GM19238 (cell line): ENCODE measurements around the gene ADAMTS10.
"Not testable (repeated sequence)": the region's sequence is repeated elsewhere in the genome, so short reads cannot be mapped to it uniquely, and the experiment has no call there.

ENCODE experiments used
- DNase-seq: peaks from one replicate; pipeline ENCODE4 v3.0.0; 2011; ENCODE audit warnings: low spot score; ENCODE audit not compliant: insufficient read length

The ADAMTS10 gene

GRCh38 chr19:8629184-8629583 is 18.7 kb upstream of the ADAMTS10 start:
- DNase-seq, result no peak

DNA sequence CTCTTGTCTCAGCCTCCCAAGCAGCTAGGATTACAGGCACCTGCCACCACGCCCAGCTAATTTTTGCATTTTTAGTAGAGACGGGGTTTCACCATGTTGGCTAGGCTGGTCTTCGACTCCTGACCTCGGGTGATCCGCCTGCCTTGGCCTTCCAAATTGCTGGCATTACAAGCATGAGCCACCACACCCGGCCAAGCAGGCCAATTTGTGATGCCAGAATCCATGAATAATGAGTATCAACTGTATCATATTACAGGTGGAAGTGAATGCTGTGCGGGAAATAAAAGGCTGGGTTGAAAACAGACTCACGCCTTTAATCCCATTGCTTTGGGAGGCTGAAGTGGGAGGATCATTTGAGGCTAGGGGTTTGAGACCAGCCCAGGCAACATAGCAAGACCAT is 16.3 kb upstream of the ADAMTS10 start:
- DNase-seq, result no peak

- DNase-seq, result not testable (repeated sequence)
Observed at GRCh38 chr19:8622886-8623285, 12.4 kb upstream of the ADAMTS10 start.

- DNase-seq, result no peak
Observed at GRCh38 chr19:8618751-8619150, 8.2 kb upstream of the ADAMTS10 start.

- DNase-seq, result no peak
Observed at GRCh38 chr19:8617984-8618383, 7.5 kb upstream of the ADAMTS10 start.

GRCh38 chr19:8617325-8617724 is 6.8 kb upstream of the ADAMTS10 start:
- not testable (repeated sequence) for DNase-seq

DNA sequence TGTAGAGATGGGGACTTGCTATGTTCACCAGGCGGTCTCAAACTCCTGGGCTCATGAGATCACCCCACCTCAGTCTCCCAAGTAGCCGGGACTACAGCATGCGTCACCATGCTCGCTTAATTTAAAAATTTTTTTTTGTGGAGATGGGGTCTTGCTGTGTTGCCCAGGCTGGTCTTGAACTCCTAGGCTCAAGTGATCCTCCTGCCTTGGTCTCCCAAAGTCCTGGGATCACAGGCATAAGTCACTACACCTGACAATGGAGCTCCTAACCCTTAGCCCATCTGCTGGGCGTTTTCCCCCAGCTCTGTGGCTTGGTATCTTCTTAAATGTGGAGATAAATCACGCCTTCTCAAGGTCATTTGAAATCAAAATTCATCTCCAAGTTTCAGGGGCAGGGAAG is 6.3 kb upstream of the ADAMTS10 start:
- DNase-seq, result no peak

- DNase-seq, result no peak
Observed at GRCh38 chr19:8615813-8616596, 5.5 kb upstream of the ADAMTS10 start.

DNA sequence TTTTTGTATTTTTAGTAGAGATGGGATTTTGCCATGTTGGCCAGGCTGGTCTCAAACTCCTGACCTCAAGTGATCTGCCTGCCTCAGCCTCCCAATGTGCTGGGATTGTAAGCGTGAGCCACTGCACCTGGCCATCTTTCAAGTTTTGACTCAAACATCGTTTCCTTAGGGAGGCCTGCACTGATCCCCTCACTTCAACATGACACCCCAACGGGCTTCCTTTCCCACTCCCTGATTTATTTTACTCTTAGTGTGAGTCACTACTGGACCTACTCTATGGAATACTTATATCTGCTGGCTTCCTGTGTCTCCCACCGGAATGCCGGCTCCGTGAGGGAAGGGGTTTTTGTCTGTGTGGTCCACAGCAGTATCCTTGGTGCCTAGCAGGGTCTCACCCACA is 4.5 kb upstream of the ADAMTS10 start:
- DNase-seq, result no peak

GRCh38 chr19:8614455-8614854 is 3.9 kb upstream of the ADAMTS10 start:
- no peak for DNase-seq

DNA sequence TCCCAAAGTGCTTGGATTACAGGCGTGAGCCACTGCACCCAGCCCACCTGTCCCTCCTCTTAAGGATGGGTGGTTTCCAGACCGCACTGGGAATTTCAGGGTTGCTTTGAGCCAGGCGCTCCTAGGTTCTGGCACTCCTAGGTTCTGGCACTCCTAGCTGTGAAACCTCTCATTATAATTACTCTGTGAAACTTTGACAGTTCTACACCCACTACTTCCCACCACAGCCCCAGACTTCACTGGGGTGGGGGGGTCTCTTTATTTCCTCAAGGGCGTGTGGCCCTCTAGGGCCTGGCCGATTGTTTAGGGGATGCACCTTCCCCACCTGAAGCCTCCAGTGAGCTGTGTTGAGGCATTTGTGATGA is 2.3 kb upstream of the ADAMTS10 start:
- no peak for DNase-seq

DNA sequence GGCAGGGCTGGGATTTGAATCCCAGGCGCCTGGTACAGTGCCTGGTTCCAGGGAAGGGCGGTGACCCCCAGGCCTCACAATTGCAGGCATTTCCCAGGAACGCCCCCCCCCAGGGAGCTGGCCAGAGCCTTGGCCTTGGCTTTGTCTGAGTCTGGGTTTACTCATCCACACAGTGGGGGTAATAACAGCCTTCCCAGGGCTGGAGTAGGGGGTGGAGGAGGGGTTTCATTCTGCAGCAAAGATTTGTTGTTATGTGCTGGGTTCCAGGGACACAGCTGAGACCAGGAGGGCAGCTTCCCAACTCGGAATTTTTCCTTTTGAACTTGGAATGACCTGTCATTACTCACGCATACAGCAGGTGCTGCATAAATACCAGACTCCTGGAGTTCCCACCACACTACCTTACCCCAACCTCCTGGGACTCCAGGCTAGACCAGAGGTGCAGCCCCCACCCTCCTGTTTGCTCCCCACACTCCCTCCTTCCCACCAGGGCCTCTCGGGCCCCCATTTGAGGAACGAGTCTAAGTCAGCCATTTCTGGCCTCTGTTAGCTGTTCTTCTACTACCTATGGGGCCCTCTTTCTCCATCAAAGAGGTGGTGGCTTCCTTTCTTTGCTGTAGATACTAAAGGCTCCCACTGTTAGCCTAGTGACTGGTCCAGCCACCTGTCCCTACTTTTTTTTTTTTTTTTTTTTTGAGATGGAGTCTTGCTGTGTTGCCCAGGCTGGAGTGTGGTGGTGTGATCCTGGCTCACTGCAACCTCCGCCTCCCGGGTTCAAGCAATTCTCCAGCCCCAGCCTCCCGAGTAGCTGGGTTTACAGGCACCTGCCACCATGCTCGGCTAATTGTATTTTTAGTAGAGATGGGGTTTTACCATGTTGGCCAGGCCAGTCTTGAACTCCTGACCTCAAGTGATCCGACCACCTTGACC is 1.6 kb upstream of the ADAMTS10 start:
- no peak for DNase-seq

- no peak for DNase-seq
Observed at GRCh38 chr19:8611391-8611876, 919 bp upstream of the ADAMTS10 start.

DNA sequence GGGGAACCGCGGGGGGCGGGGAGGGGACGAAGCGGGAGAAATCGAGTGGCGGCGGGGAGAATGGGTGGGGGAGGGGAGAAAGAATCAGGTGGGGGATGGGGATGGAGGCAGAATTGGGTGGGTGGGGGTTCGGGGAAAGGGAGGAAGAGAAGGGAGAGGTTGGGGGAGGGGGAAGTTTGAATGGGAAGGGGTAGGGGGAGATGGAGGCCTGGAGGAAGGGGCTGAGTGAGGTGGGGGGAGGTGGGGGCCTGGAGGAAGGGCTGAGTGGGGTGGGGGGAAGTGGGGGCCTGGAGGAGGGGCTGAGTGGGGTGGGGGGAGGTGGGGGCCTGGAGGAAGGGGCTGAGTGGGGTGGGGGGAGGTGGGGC is 403 bp upstream of the ADAMTS10 start:
- DNase-seq, result no peak

DNA sequence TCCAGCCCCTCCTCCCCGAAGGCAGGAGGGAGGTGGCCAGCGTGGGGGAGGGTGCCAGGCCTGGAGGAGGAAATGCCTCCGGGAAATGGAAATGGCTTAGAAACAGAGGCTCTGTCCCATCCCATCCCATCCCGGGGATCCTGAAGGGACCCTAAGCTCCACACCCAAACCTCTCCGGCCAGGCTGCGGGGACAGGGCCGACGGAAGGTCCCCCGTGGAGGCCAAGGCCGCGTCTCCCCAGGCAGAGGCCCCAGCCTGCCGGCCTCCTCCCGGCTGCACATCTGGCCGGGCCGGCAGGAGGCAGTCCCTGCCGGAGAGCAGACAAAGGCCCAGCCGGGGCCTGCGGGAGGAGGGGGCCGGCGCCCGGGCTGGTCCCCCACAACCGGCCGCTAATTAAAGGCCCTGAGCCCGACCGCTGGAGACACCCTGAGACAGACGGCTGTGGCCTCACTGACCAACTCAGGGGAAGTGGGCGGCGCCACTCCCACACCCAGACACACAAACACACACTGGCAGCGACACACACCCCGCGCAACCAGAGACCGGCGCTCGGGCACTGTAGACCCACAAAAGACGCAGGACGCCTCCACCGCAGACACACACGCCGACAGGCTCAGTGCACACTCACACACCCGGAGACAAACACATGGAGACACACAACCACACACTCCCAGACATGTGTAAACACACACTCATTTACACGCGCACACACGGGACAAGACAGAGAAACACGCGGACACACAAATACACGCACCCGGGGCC is 1.1 kb downstream of the ADAMTS10 start:
- DNase-seq, result no peak

GRCh38 chr19:8608941-8609278 is 1.6 kb downstream of the ADAMTS10 start:
- DNase-seq, result no peak

GRCh38 chr19:8607386-8607785 is 3.1 kb downstream of the ADAMTS10 start:
- DNase-seq, result no peak

- no peak for DNase-seq
Observed at GRCh38 chr19:8605514-8605913, 5.0 kb downstream of the ADAMTS10 start.

GRCh38 chr19:8601796-8602195 is 8.7 kb downstream of the ADAMTS10 start:
- no peak for DNase-seq

- DNase-seq, result no peak
Observed at GRCh38 chr19:8600816-8601215, 9.7 kb downstream of the ADAMTS10 start.

DNA sequence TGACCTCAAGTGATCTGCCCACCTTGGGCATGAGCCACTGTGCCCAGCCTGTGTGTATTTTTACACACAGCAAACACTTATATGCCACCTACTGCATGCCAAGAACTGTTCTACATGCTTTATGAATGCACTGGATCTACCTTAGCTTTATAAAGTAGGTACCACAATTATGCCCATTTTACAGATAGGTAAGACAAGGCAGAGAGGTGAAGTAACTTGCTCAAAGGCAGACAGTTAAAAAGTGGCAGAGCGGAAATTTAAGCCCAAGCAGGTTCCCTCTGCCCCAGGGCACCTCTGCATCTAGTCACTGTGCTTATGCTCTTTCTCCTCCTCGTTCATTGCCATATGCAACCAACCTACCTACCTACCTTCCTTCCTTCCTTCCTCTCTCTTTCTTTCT is 10.5 kb downstream of the ADAMTS10 start:
- DNase-seq, result no peak

- no peak for DNase-seq
Observed at GRCh38 chr19:8596168-8596567, 14.3 kb downstream of the ADAMTS10 start.
